Calu3 (cell line): ENCODE measurements around the gene NUP62. TPM values are rescaled to one million over a fixed set of nuclear protein-coding genes. Genes with fewer than 3 reads are reported as not detected.
A peak's percentile ranks its signal among the peaks of the same experiment; 100 is the strongest.

ENCODE experiments used
- BruUV-seq: library from RNA; stranded (reverse); fragments of 400-500 nt; replicated peaks from 2 replicates; lab custom pipeline; 2021; lab: Mats Ljungman, UMichigan
- CTCF ChIA-PET: fragments of 300-600 bp; sonication (Branson Sonifier 250); formaldehyde crosslinking; loops from one replicate; lab custom pipeline; 2022; ENCODE audit warnings: antibody characterized with exemption; lab: Charles Lee
- DNase-seq: peaks from one replicate; pipeline ENCODE4 v3.0.0; 2022
- H3K27ac Mint-ChIP-seq: one replicate; pipeline ENCODE4 v1.8.0; 2022; ENCODE audit warnings: mixed read lengths; ENCODE audit not compliant: unreplicated experiment
- H3K27me3 Mint-ChIP-seq: one replicate; pipeline ENCODE4 v1.8.0; 2022; ENCODE audit warnings: mixed read lengths; ENCODE audit not compliant: unreplicated experiment
- H3K36me3 Mint-ChIP-seq: one replicate; pipeline ENCODE4 v1.8.0; 2022; ENCODE audit warnings: mild to moderate bottlenecking, moderate library complexity, mixed read lengths; ENCODE audit not compliant: insufficient read depth, unreplicated experiment
- H3K4me1 Mint-ChIP-seq: one replicate; pipeline ENCODE4 v1.8.0; 2022; ENCODE audit warnings: mild to moderate bottlenecking, low read depth, mixed read lengths; ENCODE audit not compliant: unreplicated experiment
- H3K4me3 Mint-ChIP-seq: one replicate; pipeline ENCODE4 v1.8.0; 2022; ENCODE audit warnings: mild to moderate bottlenecking, low read depth, moderate library complexity, mixed read lengths; ENCODE audit not compliant: unreplicated experiment
- H3K9me3 Mint-ChIP-seq: one replicate; pipeline ENCODE4 v1.8.0; 2022; ENCODE audit warnings: low read depth, mixed read lengths; ENCODE audit not compliant: unreplicated experiment
- CTCF ChIP-seq: fragments of 200-600 bp; IDR thresholded peaks from one replicate; pipeline ENCODE4 v1.8.0; 2022; ENCODE audit warnings: antibody characterized with exemption; ENCODE audit not compliant: unreplicated experiment
- intact Hi-C: fragments of 100-400 bp; cut with micrococcal nuclease; formaldehyde crosslinking; loops from one replicate; pipeline ENCODE4 v1.10.0; 2022; ENCODE audit not compliant: unreplicated experiment
- total RNA-seq: library from RNA; stranded (reverse); gene quantifications from 2 replicates; pipeline ENCODE4 v1.2.3, GENCODE V29; 2022

Gene NUP62
- total RNA-seq, 1 experiment from 2014 or later = 124 TPM

DNA sequence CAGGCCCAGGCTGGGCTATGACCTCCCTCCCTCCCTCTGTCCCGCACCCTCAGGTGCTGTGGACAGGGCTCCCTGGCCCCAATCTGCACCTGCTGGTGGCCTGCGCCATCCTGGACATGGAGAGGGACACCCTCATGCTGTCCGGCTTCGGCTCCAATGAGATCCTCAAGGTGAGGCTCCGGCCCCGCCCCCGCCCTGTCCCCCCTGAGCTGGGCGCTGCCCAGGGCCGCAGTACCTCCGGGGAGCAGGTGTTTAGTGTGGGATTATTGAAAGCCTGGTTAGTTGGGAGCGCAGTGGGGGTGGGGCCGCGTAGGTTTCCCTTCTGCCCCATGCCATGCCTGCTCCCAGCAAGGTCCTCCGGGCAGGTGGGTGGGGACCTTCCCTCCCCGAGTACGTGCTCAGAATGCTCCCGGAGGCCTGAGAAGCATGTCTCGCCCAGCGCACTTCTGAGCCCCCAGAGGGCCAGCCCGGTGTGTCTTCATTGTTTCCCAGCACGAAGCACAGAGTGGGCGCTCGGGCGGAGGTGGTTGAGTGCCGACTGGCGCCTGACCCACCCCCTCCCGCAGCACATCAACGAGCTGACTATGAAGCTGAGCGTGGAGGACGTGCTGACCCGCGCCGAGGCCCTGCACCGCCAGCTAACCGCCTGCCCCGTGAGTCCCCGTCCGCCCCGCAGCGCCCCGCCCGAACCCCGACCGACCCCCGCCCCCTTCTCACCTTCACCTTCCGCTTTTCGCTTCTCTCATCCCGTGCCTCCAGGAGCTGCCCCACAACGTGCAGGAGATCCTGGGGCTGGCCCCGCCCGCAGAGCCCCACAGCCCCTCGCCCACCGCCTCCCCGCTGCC, 41.4 kb downstream of the NUP62 start:
- Mint-ChIP-seq H3K4me1 (no peaks in the 10 kb centered on the region), H3K9me3 (no peaks in the 10 kb centered on the region), H3K27me3 (peaks cover 11% of the 10 kb centered on the region), H3K27ac (peak overlapping the region; percentile 65), H3K36me3 (peaks cover 23% of the 10 kb centered on the region), H3K4me3 (no peak overlapping the region)
- no peak for DNase-seq
- BruUV-seq = no TSS peak
- CTCF ChIA-PET = interaction anchor here (0.6 kb wide), 2 partner anchors 35 to 108 kb away, joined by 5 read pairs; no protein-coding TSS in a partner anchor
- intact Hi-C loops = no loop called here
- no peak for TF ChIP-seq CTCF

DNA sequence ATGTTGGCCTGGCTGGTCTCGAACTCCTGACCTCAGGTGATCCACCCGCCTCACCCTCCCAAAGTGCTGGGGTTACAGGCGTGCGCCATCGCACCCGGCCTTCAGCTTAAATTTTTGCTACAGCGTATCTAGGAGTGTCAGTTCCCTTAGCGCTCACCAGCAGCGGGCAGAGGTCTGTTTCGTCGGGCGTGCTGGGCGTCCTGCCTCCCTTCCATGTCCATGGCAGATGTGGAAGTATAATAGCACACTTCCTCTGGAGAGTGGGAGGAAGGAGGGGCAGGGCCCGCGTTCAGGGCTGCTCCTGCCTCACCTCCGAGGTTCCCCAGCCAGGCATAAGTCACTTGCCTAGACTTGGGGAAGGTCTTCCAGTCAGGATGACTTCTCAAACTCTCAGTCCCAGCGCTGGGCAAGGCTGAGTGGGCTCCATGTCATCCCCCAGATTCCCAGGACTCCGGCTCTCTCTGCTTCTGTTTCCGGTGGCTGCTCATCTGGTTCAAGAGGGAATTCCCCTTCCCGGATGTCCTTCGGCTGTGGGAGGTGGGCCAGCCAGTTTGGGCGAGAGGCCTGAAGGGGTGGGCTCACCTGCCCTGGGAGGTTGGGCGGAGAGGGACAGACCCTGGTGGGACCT, 42.2 kb downstream of the NUP62 start:
- intact Hi-C loops = no loop called here
- BruUV-seq = no TSS peak
- H3K36me3 Mint-ChIP-seq = peaks cover 23% of the 10 kb centered on the region
- DNase-seq = no peak
- peaks cover 4% of the 10 kb centered on the region for H3K27me3 Mint-ChIP-seq
- TF ChIP-seq CTCF = no peak
- no peak overlapping the region for H3K4me3 Mint-ChIP-seq
- CTCF ChIA-PET = interaction anchor here (0.6 kb wide), 1 partner anchor 120 kb away, joined by 3 read pairs; the partner anchor contains the start of gene AP2A1
- H3K4me1 Mint-ChIP-seq = no peaks in the 10 kb centered on the region
- H3K27ac Mint-ChIP-seq = no peak overlapping the region
- H3K9me3 Mint-ChIP-seq = no peaks in the 10 kb centered on the region

DNA sequence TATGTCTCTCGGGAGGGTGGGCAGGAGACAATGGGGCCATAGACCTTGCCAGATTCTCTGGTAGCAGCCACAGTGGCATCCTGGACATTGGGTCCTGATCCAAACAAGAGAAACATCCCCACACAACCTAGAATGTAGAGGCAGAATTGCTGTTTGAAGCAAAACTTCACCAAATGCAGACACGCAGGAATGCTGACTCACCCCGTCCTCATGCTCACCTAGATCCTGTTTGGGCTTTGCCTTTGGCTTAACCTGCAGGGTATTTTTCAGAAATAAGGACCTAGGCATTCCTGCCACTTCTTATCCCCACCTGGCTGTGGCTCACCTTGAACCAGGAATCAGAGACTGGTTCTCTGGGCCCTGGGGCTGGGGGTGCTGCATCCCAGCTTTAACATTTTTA, 44.5 kb downstream of the NUP62 start:
- no TSS peak for BruUV-seq
- DNase-seq = no peak
- Mint-ChIP-seq H3K27ac (no peak overlapping the region), H3K36me3 (peaks cover 23% of the 10 kb centered on the region), H3K4me3 (no peak overlapping the region), H3K4me1 (no peaks in the 10 kb centered on the region), H3K27me3 (no peaks in the 10 kb centered on the region), H3K9me3 (no peaks in the 10 kb centered on the region)
- CTCF ChIA-PET = no interaction called here
- intact Hi-C loops = no loop called here
- no peak for TF ChIP-seq CTCF

GRCh38 chr19:49884109-49884508, 45.2 kb downstream of the NUP62 start:
- no peaks in the 10 kb centered on the region for H3K9me3 Mint-ChIP-seq
- CTCF ChIA-PET = no interaction called here
- peaks cover 17% of the 10 kb centered on the region for H3K36me3 Mint-ChIP-seq

More at GRCh38 chr19:49884109-49884508, 45.2 kb downstream of the NUP62 start:
- no peaks in the 10 kb centered on the region for H3K27me3 Mint-ChIP-seq
- TF ChIP-seq CTCF = no peak
- no TSS peak for BruUV-seq
- DNase-seq = no peak
- no peak overlapping the region for H3K4me3 Mint-ChIP-seq
- H3K27ac Mint-ChIP-seq = no peak overlapping the region
- intact Hi-C loops = no loop called here
- H3K4me1 Mint-ChIP-seq = peaks cover 3% of the 10 kb centered on the region
